Right renal pelvis (tissue), 4 donors: ENCODE results near the gene MMS19. TPM values are rescaled to one million over a fixed set of nuclear protein-coding genes. Genes with fewer than 3 reads are reported as not detected.
"Not testable (repeated sequence)": the region's sequence is repeated elsewhere in the genome, so short reads cannot be mapped to it uniquely, and the experiment has no call there.

Source experiments
- DNase-seq, 4 donors: peaks; one replicate each; pipeline ENCODE4 v3.0.0-alpha.2; 2013; ENCODE audit warnings: low read depth in 4 of 4, low spot score in 3 of 4, missing footprints in 1 of 4
- polyA plus RNA-seq, 4 donors: library from polyadenylated mRNA; unstranded; fragments of 120-200 nt; gene quantifications; one replicate each; pipeline ENCODE4 v1.2.1, GENCODE V29; 2013; ENCODE audit not compliant: insufficient read length in 4 of 4

MMS19 gene
- polyA plus RNA-seq, 4 donors: 80.3 to 88.4 (median 82.9) TPM

DNA sequence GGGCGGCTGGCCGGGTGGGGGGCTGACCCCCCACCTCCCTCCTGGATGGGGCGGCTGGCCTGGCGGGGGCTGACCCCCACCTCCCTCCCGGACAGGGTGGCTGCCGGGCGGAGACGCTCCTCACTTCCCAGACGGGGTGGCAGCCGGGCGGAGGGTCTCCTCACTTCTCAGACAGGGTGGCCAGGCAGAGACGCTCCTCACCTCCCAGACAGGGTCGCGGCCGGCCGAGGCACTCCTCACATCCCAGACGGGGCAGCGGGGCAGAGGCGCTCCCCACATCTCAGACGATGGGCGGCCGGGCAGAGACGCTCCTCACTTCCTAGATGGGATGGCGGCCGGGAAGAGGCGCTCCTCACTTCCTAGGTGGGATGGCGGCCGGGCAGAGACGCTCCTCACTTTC is 30.7 kb upstream of the MMS19 start:
- DNase-seq: not testable (repeated sequence)

DNA sequence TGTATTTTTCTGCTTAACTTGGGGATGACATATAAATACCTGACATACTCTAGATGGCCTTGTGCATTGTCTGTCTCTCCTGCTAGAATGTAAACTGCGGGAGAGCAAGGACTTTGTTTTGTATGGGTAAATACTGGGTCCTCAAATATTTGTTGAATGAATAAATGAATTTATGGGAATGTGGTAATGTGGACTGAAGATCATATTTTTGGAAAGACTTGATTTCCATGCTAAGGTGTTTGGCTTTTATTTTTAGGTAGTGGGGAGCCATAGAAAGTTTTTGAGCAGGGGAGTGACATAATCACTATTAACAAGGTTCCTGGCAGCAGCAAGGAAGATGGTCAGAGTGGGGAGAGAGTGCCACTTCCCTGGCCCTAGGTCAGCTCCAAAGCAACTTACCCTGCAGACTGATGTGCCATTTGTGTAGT is 27.5 kb upstream of the MMS19 start:
- DNase-seq: no peak

GRCh38 chr10:97525086-97525485 is 26.9 kb upstream of the MMS19 start:
- no peak for DNase-seq

DNA sequence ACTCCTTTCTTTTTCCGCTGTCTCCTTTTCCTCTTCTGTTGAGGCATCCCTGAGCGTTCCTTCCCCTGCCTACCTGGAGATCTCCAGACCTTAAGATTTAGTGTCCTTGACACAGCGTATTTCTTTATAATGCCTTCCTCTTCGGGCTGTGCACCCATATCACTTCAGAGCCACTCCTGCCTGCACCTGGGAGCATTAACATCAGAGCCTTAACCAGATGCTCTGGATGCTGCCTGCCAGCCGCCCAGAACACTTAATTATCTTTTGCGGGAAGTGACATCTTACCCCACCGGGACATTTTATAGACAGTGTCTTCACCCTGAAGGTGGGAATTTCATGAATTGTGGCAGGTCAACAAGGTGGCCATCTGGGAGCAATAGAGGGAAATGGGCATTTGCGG is 24.7 kb upstream of the MMS19 start:
- DNase-seq: no peak

GRCh38 chr10:97522071-97522470 is 23.8 kb upstream of the MMS19 start:
- DNase-seq: no peak

- no peak for DNase-seq
Observed at GRCh38 chr10:97520978-97521761, 22.9 kb upstream of the MMS19 start.

DNA sequence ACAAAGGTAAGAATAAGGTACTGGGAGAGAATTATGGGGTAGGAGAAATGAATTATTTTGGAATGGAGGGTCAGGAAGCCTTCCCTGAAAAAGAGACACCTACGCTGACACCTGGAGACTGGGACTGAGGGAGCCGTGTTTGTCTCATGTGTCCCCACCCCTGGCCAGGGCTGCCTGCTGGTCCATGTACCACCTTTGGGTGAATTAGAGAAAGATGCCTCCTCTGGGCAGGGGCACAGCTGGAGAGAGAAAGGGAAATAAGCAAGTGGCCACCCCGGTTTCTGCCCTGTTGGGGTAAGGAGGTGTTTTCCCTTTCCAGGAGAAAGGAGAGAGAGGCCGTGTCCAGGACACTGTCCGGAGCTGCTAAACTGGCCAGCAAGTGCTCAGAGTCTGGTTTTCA is 22.3 kb upstream of the MMS19 start:
- DNase-seq: no peak

- DNase-seq: no peak
Observed at GRCh38 chr10:97519342-97519741, 21.1 kb upstream of the MMS19 start.

DNA sequence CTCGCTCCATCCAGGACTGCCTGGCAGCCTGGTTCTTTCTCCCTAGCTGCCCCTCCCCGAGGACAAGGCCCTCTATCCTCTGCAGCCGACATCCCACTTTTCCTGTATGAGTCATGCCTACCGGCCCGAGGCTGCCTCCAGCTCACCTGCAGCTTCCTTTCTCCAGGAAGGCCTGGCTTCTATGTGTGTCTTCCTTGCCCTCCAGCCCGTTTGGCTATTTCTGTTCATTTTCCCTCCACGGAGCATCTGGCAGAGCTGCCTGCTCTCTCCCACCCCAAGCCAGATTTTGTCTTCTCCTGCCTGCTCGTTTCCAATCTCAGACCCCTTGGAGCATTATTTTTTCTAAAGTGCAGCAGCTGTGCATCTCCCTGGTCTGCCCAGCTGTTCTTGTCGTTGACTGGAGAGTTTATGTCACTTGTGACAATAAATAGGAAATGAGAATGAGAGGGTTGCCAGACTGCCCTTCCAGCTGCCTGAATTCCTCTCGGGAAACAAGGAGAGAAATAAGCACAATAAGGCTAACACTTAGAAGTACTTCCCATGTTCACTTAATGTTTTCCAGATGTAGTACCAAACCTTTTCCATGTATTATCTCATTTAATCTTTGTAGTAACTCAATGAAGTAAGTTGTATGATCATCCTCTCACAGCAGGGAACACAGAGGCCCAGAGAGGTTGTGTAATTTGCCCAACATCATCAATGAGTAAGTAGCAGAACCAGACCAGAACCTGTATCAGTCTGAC is 20.2 kb upstream of the MMS19 start:
- DNase-seq: no peak

GRCh38 chr10:97517778-97518300 is 19.6 kb upstream of the MMS19 start:
- DNase-seq: no peak

DNA sequence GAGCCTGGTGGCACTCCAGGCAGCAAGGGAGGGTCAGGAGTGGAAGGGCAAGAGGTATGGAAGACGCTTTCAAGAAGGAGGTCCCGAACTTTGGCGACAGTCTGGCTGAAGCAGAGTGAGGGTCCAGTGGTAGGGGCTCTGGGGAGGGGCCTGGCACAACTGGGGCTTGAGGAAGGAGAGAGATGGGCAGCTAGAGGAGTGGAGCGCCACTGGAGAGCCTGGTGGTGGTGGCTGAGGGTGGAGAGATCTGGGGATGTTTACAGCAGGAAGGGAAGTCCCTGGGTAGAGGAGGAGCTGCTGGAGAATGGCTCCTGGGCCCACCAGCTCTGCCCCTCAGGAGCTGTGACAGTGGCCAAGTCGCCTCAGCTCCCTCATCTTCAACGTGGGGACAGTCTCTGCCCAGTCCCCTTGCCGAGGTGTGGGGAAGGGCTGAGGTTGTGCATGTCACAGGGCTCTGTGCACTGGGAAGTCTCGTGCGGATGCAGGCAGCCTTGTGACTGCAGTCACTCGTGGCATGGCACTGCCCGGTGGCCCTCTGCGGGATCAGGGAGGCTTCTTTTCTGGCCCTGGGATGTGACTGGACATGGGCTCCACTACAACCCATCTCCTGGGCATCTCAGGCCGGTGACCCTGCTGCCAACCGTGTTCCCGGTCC is 19.0 kb upstream of the MMS19 start:
- DNase-seq: no peak

- no peak for DNase-seq
Observed at GRCh38 chr10:97515271-97515978, 17.2 kb upstream of the MMS19 start.

- no peak for DNase-seq
Observed at GRCh38 chr10:97514344-97514743, 16.1 kb upstream of the MMS19 start.

DNA sequence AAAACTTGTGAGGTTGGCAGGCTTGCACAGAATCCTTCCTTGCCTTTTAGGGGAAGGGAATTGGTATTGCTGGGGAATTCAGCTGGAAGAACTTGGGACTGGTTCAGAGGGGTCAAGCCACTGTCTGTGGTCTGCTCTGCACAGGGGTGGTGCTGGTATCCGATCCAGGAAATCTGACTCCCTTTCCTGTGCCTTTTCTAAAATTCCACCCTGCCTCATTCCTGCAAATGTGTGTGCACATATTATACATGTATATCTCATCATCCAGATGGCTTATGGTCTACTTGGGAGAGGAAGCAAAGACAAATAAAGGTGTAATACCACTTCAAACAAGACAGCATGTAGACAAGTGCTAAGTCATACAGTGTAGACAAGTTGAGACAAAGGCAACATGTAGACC is 14.8 kb upstream of the MMS19 start:
- no peak for DNase-seq

DNA sequence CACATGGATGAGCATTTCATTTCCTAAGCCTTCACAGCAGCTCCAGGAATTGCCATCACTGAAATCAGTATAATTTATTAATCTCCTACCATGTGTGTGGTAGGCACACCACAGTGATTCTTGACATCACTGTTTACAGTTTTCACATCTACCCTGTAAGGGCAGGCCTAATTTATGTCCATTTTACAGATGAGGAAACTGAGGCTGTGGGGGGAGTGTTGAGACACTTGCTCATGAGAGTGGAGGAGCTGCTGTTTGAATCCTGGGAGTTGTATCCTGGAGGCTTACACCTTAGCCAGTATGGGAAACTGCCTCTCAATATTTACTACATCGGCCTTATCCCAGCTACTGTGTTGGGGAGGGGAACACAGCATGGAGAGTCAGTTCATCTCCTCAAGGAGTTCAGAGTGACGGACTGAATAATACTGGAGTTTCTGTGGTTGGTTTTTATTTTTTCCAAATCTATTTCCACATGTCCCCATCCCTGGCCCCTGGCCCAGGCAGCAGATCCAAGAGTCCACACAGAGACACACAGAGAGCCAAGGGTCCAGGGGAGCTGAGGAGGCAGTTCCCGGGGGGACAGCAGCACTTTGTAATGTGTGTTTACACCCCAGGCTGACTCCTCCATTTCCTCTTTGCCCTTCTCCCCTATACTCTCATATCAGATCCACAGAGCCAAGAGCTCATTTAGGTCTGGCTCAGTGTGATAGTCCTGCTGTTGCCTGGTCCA is 13.7 kb upstream of the MMS19 start:
- DNase-seq: no peak

DNA sequence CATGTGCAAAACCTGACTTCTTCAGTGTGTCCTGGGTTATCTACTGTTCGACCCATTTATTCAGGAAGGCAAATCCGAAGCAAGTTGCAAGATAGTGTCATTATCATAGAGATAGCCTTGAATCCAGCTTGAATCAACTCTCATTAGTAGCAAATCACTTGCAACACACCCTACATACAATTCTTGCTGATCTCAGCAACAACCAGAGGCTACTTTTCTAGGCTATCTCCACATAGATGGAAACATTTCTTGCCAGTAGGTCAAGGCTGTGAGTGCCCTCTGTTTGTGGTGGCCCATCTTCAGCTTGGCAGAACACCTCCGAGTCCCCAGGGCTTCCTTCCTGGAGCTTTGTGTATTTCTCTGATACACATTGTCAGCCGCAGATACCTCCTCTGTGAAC is 12.5 kb upstream of the MMS19 start:
- DNase-seq: no peak

DNA sequence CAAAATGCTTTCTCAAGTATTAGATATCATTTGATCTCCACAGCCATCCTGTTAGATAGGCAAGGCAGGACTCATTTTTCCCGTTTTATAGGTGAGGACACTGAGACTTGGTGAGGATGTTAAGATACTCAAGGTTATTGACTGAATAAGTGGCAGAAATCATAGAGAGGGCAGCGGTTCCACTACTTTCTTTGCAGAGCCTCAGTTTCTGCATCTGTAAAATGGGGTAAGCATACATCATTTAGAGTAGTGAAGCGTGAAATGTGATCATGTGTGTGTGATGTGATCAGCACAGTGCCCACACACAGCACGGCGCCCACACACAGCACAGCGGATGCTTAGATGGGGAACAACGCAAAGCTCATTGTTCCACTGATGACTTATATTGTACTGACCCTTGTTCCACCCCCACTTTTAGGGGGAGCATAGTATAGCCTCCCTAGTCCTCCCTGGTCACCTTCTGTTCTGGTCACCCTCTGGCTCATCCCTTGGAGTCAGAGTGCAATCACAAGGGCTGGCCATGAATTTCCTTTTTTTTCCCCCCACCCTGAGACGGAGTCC is 11.0 kb upstream of the MMS19 start:
- no peak for DNase-seq

DNA sequence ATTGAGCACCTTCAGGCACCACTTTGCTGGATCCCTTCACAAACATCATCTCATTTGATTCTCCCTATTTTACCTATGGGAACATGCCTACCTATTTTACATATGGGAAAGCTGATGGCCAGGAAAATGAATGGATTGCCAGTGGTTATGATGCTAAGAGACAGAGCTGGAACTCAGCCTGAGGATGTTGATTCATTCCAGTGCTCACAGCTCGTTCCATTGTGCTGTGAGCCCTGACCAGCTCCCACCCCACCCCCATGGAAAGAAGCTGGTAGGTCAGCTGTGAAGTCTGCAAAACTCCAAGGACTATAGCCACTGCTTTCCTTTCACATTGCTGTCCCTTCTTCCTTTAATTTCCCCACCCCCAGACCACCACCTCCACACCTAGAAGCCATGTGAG is 10.1 kb upstream of the MMS19 start:
- DNase-seq: no peak

- no peak for DNase-seq
Observed at GRCh38 chr10:97506199-97506991, 8.2 kb upstream of the MMS19 start.
